GM18520 (cell line): ENCODE measurements around the gene RPP25L.

Experiments
- ATAC-seq: cut with Tn5 transposase; IDR thresholded peaks from one replicate; pipeline ENCODE4 v1.9.1; 2021; ENCODE audit not compliant: unreplicated experiment

Gene RPP25L

GRCh38 chr9:34638138-34638445 lies 26.2 kb upstream of the RPP25L start:
- ATAC-seq, result no peak

DNA sequence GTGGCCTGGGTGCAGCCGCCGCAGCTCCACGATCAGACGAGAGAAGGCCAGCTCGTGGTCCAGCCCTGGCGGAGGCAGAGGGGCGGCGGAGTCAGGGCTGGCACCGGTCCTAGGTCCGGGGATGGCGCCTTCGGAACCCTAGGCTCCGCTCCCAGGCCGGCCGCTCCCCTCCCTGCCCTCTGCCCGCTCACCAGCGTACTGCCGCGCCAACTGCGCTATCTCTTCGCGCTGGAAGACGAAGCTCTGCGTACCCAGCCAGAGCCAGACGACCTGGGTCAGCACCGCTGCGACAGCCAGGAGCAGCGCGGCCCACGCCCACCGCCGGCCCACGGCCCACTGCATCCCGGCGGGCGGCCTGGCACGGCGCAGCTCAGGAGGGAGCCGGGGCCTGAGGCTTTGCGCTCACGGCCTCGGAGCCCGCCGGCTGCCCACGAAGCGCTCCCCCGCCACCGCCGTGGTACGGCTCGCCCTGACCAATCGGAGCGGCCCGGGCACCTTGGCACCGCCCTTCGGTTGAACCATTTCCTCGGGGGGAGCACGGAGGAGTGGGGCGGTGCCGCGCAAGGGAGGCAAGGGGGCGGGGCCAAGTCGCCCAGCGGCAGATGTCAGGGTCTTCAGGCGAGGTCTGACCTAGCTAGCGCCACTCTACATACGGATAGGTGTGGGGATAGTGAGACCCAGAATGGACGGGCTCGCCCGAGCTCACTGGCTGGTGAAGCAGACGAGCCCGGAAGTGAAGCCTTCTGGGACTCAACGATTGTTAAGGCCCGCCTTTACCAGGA lies 25.6 kb upstream of the RPP25L start, which contains the start of gene SIGMAR1:
Gene SIGMAR1 (minus strand): TSS at position 432 of the 782 bp plus-strand sequence. CDS start 90 bp downstream, at position 342.
- ATAC-seq, result peak; percentile 79

DNA sequence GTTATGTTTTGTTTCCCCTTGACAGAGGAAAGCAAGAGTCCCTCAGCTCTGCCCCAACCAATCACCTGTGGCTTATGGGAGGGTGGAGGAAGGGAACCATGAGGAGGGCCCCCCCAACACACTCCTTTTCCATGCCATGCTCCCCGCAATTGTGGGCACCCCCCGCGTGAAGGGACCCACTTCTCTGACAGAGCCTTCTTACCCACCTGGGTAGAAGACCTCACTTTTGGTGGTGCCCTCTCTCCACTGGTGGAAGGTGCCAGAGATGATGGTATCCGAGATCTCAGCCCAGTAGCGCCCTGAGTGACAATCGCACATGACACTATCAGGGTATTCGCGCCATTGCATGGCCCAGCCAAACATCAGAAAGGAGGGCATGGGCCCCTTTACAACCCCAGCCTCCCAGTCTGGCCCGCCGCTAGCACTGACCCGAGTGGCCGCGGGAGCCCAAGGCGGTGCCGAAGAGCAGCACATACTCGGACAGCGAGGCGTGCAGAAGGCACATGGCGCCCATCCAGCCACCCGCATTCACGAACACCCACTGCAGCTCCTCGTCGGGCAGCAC lies 25.0 kb upstream of the RPP25L start:
- ATAC-seq, result no peak

GRCh38 chr9:34635556-34635955 lies 23.7 kb upstream of the RPP25L start:
- no peak for ATAC-seq

GRCh38 chr9:34634551-34635248 lies 22.8 kb upstream of the RPP25L start:
- no peak for ATAC-seq

GRCh38 chr9:34633851-34634550 lies 22.1 kb upstream of the RPP25L start:
- no peak for ATAC-seq

DNA sequence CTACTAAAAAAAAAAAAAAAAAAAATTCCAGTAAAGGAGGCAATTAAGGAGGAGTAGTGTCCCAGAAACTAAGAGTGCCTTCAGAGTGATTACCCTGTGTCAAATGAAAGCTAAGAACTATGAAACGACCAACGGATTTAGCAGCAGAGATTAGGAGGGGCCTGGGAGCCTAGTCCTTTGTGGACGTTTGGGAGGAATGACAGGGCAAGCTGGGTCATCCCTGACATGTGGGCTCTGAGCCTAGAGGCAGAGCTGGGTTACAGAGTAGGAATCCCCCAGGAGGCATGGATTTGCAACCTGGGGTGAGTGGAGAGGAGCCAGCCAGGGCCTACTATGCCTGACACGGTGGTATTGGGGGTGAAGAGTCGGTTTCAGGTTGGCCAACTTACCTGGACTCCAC lies 21.3 kb upstream of the RPP25L start:
- no peak for ATAC-seq

DNA sequence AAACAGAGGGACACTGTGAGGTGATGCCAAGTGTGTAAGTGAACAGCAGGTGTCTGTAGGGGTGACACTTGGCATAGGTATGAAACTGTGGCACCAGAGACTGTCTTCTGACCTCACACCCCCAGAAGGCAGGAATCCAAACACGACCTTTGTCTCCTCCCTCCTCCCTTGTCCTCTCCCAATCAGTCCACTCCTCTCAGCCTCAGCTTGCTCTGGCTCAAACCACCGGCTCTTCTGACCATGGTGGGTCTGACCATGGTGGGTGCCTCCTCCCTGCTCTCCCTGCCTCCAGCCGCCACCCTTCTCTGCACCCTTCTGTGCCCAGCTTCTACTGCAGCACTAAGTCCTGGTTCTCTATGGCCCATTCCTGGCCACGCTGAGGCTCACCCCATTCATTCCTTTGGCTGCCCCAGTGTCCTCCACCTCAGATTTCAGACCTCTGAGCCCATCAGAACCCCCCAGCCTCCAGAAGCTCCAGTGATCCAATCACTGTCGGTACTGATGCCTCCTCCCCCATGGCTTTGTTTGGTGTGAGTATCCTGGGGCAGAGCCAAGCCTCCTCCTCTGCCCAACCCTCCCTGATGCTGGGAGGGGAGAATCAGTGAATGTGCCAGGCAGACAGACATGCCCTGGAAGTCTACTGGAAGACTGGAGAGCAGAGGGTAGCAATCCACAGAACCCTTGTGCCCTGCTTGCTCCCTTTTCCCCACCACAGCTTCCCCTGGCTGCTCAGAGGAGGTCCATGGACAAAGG lies 18.7 kb upstream of the RPP25L start:
- ATAC-seq, result no peak

DNA sequence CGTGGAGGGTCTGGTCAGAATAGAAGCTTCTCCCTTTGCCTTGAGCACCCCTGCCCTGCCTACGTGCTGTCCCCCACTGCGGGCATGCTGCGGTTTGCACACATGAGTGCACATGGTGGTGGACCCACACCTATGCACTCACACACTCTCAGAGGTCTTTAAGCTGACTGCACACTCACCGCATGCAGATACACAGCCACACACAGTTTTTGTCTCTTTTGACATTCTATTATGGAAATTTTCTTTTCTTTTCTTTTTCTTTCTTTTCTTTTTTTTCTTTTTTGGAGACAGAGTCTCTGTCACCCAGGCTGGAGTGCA lies 17.6 kb upstream of the RPP25L start:
- no peak for ATAC-seq

- ATAC-seq, result no peak
Observed at GRCh38 chr9:34628656-34629490, 17.0 kb upstream of the RPP25L start, which contains the start of gene ARID3C. Gene ARID3C, minus strand, starts transcription at chr9:34629066. Its CDS starts 1,052 bp downstream, at chr9:34628014.

GRCh38 chr9:34627716-34628655 lies 16.1 kb upstream of the RPP25L start:
- ATAC-seq, result no peak

GRCh38 chr9:34625186-34625486 lies 13.2 kb upstream of the RPP25L start:
- ATAC-seq, result no peak

DNA sequence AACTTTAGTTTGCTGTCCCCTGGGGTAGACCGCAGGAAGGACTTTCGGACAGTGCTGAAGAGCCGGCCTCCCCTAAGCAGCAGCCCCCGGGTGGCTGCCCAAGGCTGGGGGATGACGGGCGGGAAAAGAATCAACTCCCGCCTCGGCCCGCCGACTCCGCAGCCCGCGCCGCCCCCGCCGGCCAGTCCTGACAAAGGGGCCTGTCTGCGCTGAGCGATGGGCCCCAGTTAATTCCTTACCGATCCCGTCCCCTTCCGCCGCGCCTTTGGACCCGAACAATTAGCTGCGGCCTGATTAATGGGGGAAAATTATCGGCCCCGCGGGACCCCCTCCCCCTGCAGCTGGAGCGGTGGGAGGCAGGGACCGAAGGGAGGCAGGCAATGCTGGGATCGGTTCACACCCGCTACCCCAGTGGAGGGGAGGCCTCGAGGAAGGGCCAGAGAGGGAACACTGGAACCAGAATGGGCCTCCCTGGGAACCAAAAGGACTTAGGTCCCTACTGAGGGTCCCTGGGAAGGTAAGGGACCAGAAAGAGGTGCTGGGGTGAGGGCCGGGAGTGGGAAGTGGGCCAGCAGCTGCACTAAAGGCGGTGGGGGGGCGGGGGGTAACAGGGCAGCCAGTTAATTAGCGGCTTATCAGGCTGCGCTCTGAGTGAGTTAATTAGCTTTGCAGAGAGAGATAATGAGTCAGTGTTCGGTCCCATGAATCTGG lies 12.7 kb upstream of the RPP25L start:
- ATAC-seq, result no peak

- no peak for ATAC-seq
Observed at GRCh38 chr9:34623374-34624235, 11.7 kb upstream of the RPP25L start.

- ATAC-seq, result peak; percentile 88
Observed at GRCh38 chr9:34620061-34620994, 8.4 kb upstream of the RPP25L start, which contains the start of gene DCTN3. Gene DCTN3, minus strand, starts transcription at chr9:34620495. Its CDS starts 31 bp downstream, at chr9:34620464.

DNA sequence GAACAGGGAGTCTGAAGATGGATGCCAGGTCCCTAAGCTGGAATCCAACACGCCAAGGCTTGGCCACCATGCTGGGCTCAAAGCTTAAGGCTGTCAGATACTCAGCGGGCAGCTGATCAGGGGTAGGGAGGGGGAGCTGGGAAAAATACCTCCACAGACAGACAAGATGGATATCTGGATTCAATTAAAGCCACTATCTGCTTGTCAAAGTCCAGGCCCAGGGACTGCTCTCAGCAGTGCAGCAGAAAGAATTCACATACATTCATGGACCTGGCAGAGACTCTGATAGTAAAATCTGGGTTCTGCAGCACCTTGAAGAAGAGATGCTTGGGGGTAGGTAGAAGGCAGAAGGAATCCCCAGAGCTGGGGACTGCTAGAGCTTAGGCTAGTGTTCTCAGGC lies 3.2 kb upstream of the RPP25L start:
- ATAC-seq, result no peak
